ENCODE measurements around the gene DEGS2. TPM values are rescaled to one million over a fixed set of nuclear protein-coding genes. Genes with fewer than 3 reads are reported as not detected.

DEGS2 gene
- total RNA-seq, 1 experiment from 2014 or later, result 0.11 TPM

DNA sequence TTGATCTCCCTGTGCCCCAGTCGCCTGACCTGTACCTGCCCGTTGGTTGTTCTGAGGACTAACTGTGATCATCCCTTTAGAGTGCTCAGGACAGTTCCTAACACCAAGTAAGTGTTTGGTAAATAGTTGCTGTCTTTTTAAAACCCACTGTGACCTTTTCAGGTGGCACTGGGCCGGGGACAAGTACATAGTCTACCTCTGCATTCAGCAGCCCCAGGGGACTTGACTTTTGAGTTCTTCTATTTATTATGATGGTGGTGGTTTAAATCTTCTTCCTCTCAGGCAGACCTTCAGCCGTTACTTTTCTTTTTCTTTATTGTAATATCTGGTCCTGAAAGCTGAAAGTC, 55.5 kb downstream of the DEGS2 start:
- DNase-seq, result no peak
- ChIA-PET POLR2A (ENCODE audit: unreplicated experiment) (no interaction called here), CTCF (no interaction called here)
- H3K4me2 ChIP-seq, result no peak overlapping the region
- H3K9me2 ChIP-seq (ENCODE audit: insufficient read depth), result no peaks in the 10 kb centered on the region
- TF ChIP-seq, protein P1, sequence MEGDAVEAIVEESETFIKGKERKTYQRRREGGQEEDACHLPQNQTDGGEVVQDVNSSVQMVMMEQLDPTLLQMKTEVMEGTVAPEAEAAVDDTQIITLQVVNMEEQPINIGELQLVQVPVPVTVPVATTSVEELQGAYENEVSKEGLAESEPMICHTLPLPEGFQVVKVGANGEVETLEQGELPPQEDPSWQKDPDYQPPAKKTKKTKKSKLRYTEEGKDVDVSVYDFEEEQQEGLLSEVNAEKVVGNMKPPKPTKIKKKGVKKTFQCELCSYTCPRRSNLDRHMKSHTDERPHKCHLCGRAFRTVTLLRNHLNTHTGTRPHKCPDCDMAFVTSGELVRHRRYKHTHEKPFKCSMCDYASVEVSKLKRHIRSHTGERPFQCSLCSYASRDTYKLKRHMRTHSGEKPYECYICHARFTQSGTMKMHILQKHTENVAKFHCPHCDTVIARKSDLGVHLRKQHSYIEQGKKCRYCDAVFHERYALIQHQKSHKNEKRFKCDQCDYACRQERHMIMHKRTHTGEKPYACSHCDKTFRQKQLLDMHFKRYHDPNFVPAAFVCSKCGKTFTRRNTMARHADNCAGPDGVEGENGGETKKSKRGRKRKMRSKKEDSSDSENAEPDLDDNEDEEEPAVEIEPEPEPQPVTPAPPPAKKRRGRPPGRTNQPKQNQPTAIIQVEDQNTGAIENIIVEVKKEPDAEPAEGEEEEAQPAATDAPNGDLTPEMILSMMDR (conservative IDR thresholded peaks at IDR 0.05), result no peak
- no peaks in the 10 kb centered on the region for H3K4me1 ChIP-seq (replicated peaks; ENCODE audit: insufficient read depth)
- BruUV-seq (replicated peaks), result no TSS peak
- no peaks in the 10 kb centered on the region for H4K20me1 ChIP-seq (ENCODE audit: insufficient read depth)
- no peak overlapping the region for H3K27ac ChIP-seq
- no peaks in the 10 kb centered on the region for H3K27me3 ChIP-seq (ENCODE audit: insufficient read depth, low read depth)
- intact Hi-C loops (cut with micrococcal nuclease; ENCODE audit: unreplicated experiment), result no loop called here
- no peaks in the 10 kb centered on the region for H3F3A ChIP-seq (ENCODE audit: insufficient read depth, low read depth)
- H3K9me3 ChIP-seq (ENCODE audit: insufficient read depth, low read depth), result no peaks in the 10 kb centered on the region
- H3K4me3 ChIP-seq, result no peak overlapping the region
- H2AFZ ChIP-seq, result no peak overlapping the region
- H3K79me2 ChIP-seq (ENCODE audit: low read depth), result no peaks in the 10 kb centered on the region
- H3K36me3 ChIP-seq (ENCODE audit: low read depth), result no peaks in the 10 kb centered on the region

DNA sequence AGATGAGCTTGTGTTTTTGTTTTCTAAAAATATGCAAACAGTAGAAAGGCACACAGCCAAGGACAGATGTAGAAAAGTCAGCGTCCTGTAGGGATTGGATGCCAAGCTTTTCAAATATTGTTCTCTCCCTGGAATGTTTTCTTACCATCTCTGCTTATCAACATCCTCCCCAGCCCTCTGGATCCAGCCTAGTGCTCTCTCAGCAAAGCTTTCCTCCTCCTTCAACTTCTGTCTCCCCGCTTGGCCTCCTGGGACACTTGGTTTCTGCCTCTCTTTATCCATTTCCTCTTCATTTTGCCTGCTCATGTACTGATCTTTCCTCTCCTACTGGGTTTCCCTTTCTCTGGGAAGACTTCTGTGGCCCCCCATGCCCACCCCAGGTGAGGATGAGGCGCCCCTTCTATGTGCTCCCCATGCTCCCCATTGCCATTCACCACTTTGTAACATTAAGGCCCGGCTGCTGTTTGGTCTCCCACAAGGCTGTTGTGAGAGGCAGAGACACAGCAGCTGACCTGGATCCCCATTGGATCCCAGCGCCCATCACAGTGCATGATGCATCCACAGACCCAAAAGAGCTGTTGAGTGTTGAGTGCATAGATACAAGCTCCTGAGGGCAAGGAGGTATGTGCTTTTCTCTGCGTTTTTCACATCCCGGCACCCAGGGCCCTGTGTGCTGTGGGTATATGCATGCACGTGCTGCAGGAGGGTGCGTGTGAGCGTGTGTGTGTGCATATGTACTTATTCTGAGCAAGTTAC, 56.0 kb downstream of the DEGS2 start:
- no peaks in the 10 kb centered on the region for H3K79me2 ChIP-seq (ENCODE audit: low read depth)
- H3K4me3 ChIP-seq, result no peak overlapping the region
- no peak overlapping the region for H3K4me2 ChIP-seq
- no peak for TF ChIP-seq EZH2 (IDR thresholded peaks at IDR 0.05; ENCODE audit: low read depth)
- TF ChIP-seq, protein P1 (conservative IDR thresholded peaks at IDR 0.05), result no peak
- H3K9me3 ChIP-seq (ENCODE audit: insufficient read depth, low read depth), result no peaks in the 10 kb centered on the region
- no peak overlapping the region for H3K27ac ChIP-seq
- no peaks in the 10 kb centered on the region for H3K36me3 ChIP-seq (ENCODE audit: low read depth)
- no TSS peak for BruUV-seq (replicated peaks)
- intact Hi-C loops (cut with micrococcal nuclease; ENCODE audit: unreplicated experiment), result no loop called here
- H2AFZ ChIP-seq, result no peak overlapping the region
- ChIA-PET POLR2A (ENCODE audit: unreplicated experiment) (no interaction called here), CTCF (no interaction called here)
- H3K27me3 ChIP-seq (ENCODE audit: insufficient read depth, low read depth), result no peaks in the 10 kb centered on the region
- no peaks in the 10 kb centered on the region for H3K9me2 ChIP-seq (ENCODE audit: insufficient read depth)
- H3K4me1 ChIP-seq (replicated peaks; ENCODE audit: insufficient read depth), result no peaks in the 10 kb centered on the region
- no peak for DNase-seq
- H4K20me1 ChIP-seq (ENCODE audit: insufficient read depth), result no peaks in the 10 kb centered on the region
- H3F3A ChIP-seq (ENCODE audit: insufficient read depth, low read depth), result no peaks in the 10 kb centered on the region

DNA sequence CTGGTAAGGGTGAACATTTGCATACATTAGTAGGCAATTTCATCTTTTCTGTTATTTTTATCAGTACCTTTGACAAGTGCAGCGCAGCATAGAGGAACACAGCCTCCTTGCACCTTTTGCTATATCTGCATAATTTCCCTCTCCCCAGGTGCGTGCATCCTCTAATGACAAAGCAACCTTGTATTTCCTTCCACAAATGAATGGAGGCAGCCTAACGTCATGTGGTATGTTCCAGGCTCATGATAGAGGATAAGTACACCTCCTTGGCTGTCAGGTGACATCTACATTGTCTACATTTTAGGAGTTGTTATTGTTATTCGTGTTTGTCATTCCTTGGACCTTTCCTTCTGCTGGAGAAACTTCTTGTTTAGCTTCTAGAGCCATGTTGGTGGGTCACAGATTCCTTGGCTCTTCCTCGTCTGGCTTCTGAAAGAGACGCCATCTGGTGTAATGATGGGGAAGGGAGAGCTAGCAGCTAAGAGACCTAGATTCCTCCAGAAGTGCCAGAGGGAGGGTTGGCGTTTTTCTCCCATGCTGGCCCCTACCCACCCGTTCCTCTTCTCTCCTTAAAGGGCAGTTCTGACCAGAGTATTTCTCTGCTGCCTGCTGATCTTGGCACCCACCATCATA, 57.2 kb downstream of the DEGS2 start:
- intact Hi-C loops (cut with micrococcal nuclease; ENCODE audit: unreplicated experiment), result no loop called here
- H3K27me3 ChIP-seq (ENCODE audit: insufficient read depth, low read depth), result no peaks in the 10 kb centered on the region
- TF ChIP-seq, protein P1 (conservative IDR thresholded peaks at IDR 0.05), result no peak
- TF ChIP-seq EZH2 (IDR thresholded peaks at IDR 0.05; ENCODE audit: low read depth), result no peak
- no peaks in the 10 kb centered on the region for H3K9me2 ChIP-seq (ENCODE audit: insufficient read depth)
- H4K20me1 ChIP-seq (ENCODE audit: insufficient read depth), result no peaks in the 10 kb centered on the region
- no peaks in the 10 kb centered on the region for H3F3A ChIP-seq (ENCODE audit: insufficient read depth, low read depth)
- no peak overlapping the region for H2AFZ ChIP-seq
- peaks cover under 1% of the 10 kb centered on the region; the same call in 1 of the 2 replicates for H3K4me1 ChIP-seq (replicated peaks; ENCODE audit: insufficient read depth)
- ChIA-PET POLR2A (ENCODE audit: unreplicated experiment) (no interaction called here), CTCF (no interaction called here)
- no peaks in the 10 kb centered on the region for H3K79me2 ChIP-seq (ENCODE audit: low read depth)
- BruUV-seq (replicated peaks), result no TSS peak
- H3K9me3 ChIP-seq (ENCODE audit: insufficient read depth, low read depth), result no peaks in the 10 kb centered on the region
- no peak overlapping the region for H3K4me2 ChIP-seq
- no peaks in the 10 kb centered on the region for H3K36me3 ChIP-seq (ENCODE audit: low read depth)
- DNase-seq, result no peak
- H3K4me3 ChIP-seq, result no peak overlapping the region
- no peak overlapping the region for H3K27ac ChIP-seq
